HG02852 (cell line): ENCODE measurements around the gene SORT1.
"Not testable (repeated sequence)": the region's sequence is repeated elsewhere in the genome, so short reads cannot be mapped to it uniquely, and the experiment has no call there.

Experiments
- ATAC-seq: cut with Tn5 transposase; IDR thresholded peaks from one replicate; pipeline ENCODE4 v1.9.1; 2021; ENCODE audit warnings: mild to moderate bottlenecking, moderate library complexity; ENCODE audit not compliant: unreplicated experiment

The SORT1 gene

DNA sequence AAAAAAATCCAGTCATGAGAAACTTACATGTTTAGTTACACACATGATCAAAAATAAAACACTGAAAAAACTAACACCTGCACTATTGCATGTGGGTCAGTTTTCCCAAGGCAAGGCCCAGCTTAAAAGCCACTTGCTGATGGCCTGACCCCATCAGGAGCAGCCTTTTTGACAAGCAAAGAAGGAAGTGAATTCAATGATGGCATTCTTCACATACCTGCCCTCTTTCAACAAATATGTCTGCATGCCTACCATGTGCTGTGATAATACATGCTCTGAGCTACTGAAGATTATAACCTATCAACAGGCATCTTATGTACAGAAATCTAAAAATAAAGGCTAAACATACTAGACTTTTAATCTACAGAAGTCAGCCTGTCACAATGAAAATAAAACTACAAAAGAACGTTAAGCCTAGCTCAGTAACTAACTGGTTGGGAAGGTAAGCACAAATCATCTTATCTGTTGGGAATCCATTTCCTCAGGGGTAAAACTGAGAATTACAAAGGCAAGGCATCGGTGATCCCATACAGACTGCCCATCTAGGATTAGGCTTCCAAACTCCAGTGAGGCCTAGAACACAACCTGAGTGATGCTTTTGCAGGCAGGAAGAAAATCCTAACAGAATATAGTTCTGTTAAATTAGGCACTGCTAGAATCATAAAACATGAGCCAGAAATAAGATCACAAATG lies 14.5 kb downstream of the SORT1 start:
- no peak for ATAC-seq

DNA sequence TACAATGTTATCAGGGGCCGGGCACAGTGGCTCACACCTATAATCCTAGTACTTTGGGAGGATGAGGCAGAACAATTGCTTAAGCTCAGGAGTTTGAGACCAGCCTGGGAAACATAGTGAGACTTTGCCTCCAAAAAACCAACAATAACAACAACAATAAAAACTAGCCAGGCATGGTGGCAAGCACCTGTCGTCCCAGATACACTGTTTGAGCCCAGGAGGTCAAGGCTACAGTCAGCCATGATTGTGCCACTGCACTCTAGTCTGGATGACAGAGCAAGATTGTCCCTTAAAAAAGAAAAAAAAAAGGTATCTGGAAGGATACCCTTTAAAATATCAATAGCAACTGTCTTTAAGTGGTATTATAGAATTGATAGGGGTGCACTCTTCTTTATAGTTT lies 16.1 kb downstream of the SORT1 start:
- no peak for ATAC-seq

DNA sequence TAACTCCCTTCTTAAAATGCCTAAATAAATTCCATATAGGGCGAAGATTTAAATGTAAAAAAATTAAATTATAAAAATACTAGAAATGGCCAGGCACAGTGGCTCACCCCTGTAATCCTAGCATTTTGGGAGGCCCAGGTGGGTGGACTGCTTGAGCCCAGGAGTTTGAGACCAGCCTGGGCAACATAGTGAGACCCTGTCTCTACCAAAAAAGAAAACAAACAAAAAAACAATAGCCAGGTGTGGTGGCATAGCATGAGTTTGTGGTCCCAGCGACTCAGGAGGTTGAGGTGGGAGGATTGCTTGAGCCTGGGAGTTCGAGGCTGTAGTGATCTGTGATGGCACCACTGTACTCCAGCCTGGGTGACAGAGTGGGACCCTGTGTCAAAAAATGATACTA lies 17.8 kb downstream of the SORT1 start:
- no peak for ATAC-seq

DNA sequence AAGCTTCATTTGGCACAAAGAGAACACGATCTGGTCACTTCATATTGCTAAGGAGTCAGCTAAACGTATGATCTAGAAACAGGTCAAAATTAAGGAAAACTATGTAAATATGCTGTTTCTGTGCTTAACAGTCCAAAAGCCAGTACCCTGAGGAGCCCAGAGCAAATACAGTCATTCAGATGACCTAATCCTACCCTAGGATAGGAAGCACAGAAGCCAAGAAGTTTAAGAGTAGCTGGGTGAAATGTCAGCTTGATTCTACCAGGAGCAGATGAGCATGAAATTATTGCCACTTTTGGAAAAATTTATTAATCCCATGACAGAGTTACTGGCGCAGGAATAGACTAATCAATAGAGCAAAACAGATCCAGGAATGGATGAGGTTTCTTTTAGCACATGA lies 18.3 kb downstream of the SORT1 start:
- ATAC-seq: no peak

DNA sequence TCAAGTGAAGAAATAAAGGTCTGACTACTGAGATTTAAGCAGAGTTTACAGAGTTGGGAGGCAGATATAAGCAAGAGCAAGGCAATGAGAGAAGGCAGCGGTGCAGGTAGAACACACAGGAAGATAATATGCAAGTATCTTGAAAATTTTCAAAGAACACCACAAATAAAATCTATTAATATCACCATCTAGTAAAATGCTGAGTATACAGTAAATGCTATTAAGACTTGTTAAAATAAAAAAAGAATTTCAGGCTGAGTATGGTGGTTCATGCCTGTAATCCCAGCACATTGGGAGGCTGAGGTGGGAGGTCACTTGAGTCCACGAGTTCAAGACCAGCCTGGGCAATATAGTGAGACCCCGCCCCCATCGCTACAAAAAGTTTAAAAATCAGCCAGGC lies 20.0 kb downstream of the SORT1 start:
- no peak for ATAC-seq

DNA sequence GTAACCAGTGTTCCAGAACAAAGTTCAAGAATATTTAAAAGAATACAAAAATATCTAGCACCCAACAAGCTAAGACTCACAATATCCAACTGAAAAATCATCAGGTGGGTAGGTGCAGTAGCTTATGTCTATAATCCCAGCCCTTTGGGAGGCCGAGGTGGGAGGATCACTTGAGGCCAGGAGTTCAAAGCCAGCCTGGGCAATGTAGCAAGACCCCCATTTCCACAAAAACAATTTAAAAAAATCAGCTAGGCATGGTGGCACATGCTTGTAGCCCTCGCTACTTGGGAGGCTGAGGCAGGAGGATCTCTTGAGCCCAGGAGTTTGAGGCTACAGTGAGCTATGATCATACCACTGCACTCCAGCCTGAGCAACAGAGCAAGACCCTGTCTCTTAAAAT lies 24.0 kb downstream of the SORT1 start:
- ATAC-seq: not testable (repeated sequence)

DNA sequence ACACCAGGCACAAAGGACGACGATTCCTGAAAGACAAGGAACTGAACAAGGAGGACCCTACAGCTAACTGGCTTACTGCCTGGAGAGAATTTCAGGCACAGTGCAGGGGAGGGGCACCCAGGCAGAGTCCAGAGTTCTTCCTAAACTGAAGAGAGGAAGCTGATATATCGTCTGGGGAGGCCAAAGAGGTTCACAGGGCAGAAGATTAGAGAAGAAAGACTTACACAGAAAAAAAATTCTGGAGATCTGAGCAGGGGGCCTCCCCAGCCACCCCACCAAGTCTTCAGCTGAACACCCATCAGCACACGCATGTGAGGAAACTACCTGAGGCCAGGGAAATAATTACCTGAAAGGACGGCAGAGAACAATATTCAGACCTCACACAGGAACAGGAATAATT lies 24.6 kb downstream of the SORT1 start:
- ATAC-seq: no peak

DNA sequence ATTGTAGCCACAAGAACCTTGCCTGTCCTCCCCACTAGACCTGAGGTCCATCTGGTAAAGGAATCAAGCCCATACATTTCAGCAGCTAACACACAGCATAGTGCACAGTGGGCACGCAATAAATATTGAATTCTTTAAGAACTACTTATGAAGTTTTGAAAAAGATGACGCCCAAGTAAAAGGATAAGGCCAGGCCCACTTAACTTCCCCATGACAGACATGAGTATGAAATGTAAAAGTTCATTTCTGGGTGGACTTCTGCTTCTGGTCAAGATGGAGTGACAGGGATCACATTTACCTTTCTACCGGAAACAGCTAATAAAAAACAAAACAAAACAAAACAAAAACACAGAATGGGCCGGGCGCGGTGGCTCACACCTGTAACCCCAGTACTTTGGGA lies 25.4 kb downstream of the SORT1 start:
- ATAC-seq: no peak

DNA sequence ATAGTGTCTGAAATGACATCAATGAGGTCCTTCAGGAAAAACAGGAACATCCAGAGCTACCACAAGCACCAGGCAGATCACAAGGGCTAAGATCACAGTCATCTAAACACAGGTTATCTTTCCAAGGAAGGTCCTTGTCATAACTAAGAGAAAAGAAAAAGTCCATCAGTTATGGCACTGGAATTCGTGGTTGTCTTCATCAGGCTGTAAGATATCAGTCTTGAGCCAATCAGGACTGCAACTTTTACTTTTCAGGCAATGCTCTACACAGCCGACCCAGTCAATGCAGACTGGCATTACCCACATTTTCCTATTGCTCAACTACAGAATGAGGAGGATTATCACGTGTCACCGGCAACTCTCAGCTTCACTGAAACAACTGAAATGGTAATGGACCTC lies 26.4 kb downstream of the SORT1 start:
- ATAC-seq: no peak

DNA sequence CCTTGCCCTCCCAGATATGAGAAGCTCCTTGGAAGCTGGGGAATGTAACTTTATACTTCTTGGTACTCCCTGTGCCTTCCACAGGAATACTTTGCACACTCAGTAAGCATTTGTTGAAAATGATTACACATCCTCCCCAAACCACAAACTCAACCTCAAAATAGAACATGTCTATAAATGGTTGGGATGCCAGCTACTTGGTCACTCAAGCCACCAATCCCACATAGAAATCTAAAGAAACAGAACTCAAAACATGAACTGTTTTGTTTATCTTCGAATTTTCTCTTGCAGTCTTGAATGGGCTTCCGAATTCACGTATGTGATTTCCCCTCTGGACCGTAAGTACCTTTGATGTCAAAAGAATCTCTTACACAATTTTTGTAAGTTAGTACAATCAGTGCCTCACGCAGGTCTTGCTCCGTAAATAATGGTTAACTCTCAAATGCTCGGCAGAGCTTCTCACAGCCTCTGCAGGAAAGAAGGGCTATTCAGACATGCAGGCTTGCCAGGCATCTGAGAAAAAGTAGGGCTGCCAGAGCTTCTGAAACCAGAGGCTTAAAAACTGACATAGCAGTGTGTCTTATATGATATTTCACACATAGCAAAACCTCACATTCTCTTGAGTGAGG lies 26.9 kb downstream of the SORT1 start:
- ATAC-seq: no peak

DNA sequence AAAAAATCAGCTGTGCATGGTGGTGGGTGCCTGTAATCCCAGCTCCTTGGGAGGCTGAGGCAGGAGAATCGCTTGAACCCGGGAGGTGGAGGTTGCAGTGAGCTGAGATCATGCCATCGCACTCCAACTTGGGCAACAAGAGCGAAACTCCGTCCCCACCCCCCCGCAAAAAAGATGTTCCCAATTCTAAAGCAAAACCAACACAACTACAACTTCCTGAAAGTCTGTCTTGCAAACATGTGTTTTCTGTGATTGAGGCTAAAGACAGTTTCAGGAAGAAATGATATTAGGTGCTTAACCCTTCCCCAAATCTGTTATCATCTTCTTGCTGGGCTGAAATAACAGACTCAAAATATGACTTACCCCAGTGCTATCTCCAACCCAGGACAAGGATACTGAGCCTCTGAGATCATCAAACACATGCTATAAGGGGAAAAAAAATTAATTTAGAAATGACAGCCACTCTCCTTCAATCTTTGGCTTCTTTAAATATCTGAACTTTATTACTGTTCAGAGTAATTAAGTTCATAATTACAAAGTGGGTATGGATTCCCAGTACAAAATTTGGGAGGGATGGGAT lies 28.5 kb downstream of the SORT1 start:
- ATAC-seq: no peak

DNA sequence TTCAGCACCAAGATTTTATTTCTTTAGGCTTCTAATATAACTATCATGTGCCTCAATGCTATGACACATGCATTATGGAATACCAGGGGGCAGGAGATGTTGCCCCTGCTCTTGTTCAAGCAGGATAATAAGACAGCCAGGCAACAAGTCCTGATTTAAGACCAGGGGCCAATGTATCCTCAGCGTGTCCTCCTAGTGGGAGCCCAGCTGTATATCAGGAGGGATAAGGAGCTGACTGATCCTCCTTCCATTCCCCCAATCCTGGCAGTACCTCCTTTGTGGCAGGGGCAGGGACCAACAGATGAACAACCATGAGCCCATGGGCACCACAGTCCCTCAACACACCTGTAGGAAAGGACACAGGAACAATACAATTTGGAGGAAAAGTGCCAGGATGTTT lies 29.3 kb downstream of the SORT1 start:
- ATAC-seq: no peak

DNA sequence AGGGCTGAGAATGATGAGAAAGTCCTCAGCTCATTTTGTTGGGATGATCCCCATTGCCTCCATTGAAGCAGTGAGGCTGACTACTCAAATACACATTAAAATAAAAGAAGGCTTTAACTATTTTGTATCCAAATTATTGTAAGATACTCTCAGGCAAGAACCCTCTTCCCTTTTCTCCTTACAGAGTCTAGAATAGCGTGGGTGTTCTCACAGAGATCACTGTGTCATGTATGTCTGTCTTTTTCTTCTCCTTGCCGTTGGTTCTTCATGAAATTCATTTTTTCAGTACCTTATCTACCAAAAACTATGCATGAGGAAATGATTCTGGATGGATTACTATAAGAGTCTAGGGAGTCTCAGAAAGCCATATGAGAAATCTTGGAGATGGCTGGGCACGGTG lies 30.1 kb downstream of the SORT1 start:
- ATAC-seq: no peak

DNA sequence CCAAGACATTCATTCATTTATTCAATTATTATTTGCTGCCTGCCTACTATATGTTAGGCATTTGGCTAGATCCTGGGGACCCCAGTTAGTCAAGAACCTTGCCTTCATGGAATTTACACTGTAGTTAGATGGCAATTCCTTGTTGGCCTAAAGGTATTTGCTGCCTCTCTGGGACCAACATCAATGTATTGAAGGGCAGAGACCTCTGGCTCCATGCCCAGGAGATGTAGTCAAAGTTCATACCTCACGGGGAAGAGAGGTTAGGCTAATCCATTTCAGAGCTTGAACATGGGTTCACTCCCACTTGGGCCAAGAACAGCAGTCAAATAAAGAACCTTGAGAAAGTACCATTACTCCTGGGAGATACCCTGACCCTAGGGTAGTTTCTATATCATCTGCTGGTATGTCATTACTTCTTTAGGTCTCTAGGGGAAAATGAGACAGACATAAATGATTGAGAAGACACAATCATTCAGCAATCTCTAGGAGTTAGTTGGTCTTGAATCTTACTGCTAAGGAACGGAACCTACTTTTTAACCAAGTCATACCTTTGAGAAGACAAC lies 32.0 kb downstream of the SORT1 start:
- no peak for ATAC-seq

DNA sequence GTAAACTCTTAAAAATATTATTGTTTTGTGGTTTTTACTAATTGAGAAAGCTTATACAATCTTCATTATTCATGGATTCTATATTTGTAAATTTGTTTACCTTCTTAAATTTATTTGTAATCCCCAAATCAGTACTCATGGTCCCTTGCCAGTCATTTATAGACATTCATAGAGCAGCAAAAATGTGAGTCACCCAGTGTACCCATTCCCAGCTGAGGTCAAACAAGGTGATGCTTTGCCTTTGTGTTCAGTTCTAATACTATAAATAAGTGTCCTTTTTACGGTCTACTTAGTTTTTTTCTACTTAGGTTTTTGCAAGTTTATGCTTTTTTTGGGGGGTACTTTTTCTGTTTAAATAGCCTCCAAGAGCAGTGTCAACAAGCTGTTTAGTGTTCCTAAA lies 36.1 kb downstream of the SORT1 start:
- no peak for ATAC-seq

DNA sequence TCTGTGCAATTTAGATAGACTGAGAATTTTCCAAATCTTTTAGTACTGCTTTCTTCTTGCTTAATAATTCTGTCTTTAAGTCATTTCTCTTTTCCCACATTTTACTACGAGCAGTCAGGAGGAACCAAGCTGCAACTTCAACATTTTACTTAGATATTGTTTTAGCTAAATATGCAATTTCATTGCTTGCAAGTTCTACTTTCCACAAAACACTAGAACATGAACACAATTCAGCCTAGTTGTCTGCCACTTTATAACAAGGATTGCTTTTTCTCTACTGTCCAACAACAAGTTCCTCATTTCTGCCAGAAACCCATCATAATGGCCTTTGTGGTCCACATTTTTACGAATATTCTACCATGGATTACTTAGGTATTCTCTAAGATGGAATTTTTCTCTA lies 36.6 kb downstream of the SORT1 start:
- ATAC-seq: no peak

DNA sequence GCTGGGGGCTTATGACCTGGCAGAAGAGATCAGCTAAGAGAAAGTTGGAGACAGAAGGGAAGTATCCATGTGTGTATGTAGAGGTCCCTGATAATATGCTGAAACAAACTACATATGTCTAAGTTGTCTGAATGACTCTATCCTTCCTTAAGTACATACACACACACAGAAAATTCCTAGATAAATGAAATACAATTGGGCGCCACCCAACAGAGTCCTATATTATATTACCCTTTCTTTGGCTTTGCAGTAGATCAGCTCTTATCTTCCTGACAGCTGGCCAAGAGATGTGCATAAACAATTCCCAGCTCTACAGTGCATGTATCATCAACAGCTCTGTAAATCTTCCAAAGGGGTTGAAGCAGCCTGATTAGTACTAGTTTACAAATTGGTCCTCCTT lies 40.1 kb downstream of the SORT1 start:
- ATAC-seq: no peak

DNA sequence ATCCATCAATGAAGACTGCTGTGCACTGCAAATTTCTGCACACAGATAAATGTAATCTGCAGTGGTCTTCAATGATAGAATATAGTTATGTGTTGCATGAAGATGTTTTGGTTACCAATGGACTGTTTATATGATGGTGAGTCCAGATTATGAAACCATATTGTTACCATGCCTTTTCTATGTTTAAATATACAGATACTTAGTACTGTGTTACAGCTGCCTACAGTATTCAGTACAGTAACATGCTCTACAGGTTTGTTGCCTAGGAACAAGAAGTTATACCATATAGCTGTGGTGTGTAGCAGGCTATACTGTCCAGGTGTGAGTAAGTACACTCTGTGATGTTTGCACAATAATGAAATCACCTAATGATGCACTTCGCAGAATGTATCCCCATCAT lies 40.8 kb downstream of the SORT1 start:
- no peak for ATAC-seq

DNA sequence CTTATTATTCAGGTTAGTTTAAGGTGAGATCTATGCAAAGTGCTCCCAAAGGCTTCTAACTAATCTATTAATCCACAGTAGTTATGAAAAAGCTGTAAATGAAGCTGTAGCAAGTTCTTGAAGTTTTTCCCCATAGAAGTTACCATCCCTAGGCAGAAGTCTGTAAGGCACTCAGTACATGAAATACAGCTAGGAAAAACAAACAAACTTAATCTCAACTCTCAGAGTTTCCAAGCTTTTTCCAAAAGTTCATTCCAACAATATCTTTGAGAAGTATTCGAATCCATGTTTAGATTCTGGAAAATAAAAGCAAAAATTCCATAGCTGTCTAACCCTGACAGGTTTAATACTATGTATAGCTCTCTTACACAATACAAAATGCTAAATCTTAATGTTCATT lies 41.2 kb downstream of the SORT1 start:
- no peak for ATAC-seq

DNA sequence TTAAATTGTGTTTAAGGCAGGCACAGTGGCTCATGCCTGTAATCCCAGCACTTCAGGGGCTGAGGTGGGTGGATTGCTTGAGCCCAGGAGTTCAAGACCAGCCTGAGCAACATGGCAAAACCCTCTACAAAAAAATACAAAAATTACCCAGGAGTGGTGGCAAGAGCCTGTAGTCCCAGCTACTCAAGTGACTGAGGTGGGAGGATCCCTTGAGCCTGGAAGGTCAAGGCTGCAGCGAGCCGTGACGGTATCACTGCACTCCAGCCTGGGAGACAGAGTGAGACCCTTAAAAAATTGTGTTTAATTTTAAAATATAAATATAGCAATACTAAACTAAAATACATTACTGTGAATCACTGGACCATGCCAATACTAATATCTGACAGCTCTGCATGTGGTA lies 42.8 kb downstream of the SORT1 start:
- ATAC-seq: no peak

DNA sequence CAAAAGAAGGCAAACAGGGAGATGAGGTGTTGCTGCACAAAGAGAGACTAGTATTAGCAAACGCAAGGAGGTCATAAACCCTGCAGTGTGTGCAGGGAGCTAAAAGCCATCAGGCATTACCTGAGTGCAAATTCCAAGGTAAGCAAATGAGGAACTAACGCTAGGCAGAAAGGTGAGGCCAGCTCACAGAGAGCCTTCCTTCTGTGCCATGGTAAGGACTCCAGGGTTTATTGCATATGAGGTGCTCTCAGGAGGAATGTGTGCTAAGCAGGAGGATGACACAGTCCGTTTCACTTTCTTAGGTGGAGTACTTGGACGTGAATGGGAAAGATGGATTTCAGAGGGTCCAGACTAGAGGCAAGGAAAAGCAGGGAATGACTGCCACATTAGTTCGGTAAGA lies 46.3 kb downstream of the SORT1 start:
- no peak for ATAC-seq

DNA sequence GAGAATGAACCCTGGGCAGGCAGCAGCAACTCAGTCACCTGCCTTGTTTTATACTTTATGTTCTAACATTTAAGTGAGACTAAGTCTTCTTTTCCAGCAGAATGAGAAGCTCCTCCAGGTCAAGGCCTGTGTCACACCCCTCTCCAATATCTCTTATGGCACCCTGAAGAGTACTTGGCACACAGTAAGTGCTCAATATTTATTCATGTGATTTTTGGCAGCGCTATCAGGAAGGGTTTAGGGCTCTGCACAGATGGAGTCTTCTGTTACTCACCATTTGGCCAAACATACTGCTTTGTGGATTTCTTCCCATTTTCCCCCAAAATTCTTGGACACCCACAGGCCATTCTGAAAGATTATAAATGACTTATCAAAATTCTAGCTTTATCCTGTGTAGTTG lies 47.1 kb downstream of the SORT1 start:
- ATAC-seq: no peak
